K562 (cell line): ENCODE measurements around the gene ITGB2. TPM values are rescaled to one million over a fixed set of nuclear protein-coding genes. Genes with fewer than 3 reads are reported as not detected.

ENCODE experiments used
- ARHGAP35 ChIP-seq: fragments of 450-650 bp; IDR thresholded peaks from 2 replicates; pipeline ENCODE4 v1.6.1; 2018; ENCODE audit not compliant: partially characterized antibody
- CBX3 ChIP-seq, 2 experiments: IDR thresholded peaks; 1 replicate in 1 of 2; 2 replicates in 1 of 2; pipeline ENCODE4 v1.6.1; 2012; ENCODE audit warnings: inconsistent platforms in 2 of 2, low read length in 2 of 2, borderline replicate concordance in 1 of 2, control low read depth in 1 of 2
- CEBPB ChIP-seq: fragments of 450-650 bp; IDR thresholded peaks from 2 replicates; pipeline ENCODE4 v1.6.1; 2016; ENCODE audit warnings: missing genetic modification characterization, missing compliant biosample characterization
- CEBPG ChIP-seq, 3 experiments: fragments of 200-800 bp in 1 of 3; sonication (Bioruptor generic) in 1 of 3; sonication (generic) in 1 of 3; formaldehyde crosslinking in 1 of 3; IDR thresholded peaks in 2 of 3; conservative IDR thresholded peaks in 1 of 3; 2 replicates each; pipeline versions ENCODE4 v1.6.1 to v1.8.0; 2016 to 2022; ENCODE audit warnings: missing compliant biosample characterization in 2 of 3, missing genetic modification characterization in 2 of 3, mild to moderate bottlenecking in 1 of 3, missing genetic modification reagents in 1 of 3
- CXXC5 ChIP-seq: fragments of 250-450 bp; sonication (Bioruptor Pico); IDR thresholded peaks from 2 replicates; pipeline ENCODE4 v1.8.0; 2022; ENCODE audit warnings: inconsistent platforms, mild to moderate bottlenecking, moderate library complexity
- ELF1 ChIP-seq: fragments of 200-800 bp; sonication (Bioruptor generic); IDR thresholded peaks from 2 replicates; pipeline ENCODE4 v1.6.1; 2016; ENCODE audit warnings: missing genetic modification characterization, missing compliant biosample characterization
- L3MBTL2 ChIP-seq: fragments of 450-650 bp; IDR thresholded peaks from 2 replicates; pipeline ENCODE4 v1.6.1; 2016; ENCODE audit warnings: mild to moderate bottlenecking, moderate library complexity
- LEF1 ChIP-seq: fragments of 450-650 bp; IDR thresholded peaks from 2 replicates; pipeline ENCODE4 v1.6.1; 2016; ENCODE audit warnings: mild to moderate bottlenecking
- PHF20 ChIP-seq: fragments of 450-650 bp; IDR thresholded peaks from 2 replicates; pipeline ENCODE4 v1.6.1; 2018; ENCODE audit not compliant: partially characterized antibody
- SNIP1 ChIP-seq: fragments of 450-650 bp; IDR thresholded peaks from 2 replicates; pipeline ENCODE4 v1.7.1; 2017; ENCODE audit warnings: low read depth, mild to moderate bottlenecking
- ZBTB11 ChIP-seq, 3 experiments: fragments of 200-800 bp in 1 of 3; fragments of 250-450 bp in 1 of 3; fragments of 450-650 bp in 1 of 3; sonication (Bioruptor Pico) in 1 of 3; sonication (Bioruptor generic) in 1 of 3; formaldehyde crosslinking in 1 of 3; IDR thresholded peaks; 2 replicates each; pipeline versions ENCODE4 v1.6.1 to v1.8.0; 2016 to 2022; ENCODE audit warnings: mild to moderate bottlenecking in 2 of 3, missing genetic modification characterization in 2 of 3, missing compliant biosample characterization in 1 of 3, moderate library complexity in 1 of 3
- ZBTB33 ChIP-seq: sonication (generic); formaldehyde crosslinking; IDR thresholded peaks from 2 replicates; pipeline ENCODE4 v1.8.1; 2023; ENCODE audit warnings: mild to moderate bottlenecking, missing genetic modification reagents
- polyA plus RNA-seq, 8 experiments: library from polyadenylated mRNA; depleted of rRNA in 4 of 8; stranded (reverse) in 5 of 8; unstranded in 3 of 8; fragments of >200 nt; fragmentation: Nextera tagmentation in 2 of 8; fragmentation: Illumina TruSeq in 1 of 8; extraction: Ambion mirVana in 2 of 8; extraction: Trizol in 1 of 8; gene quantifications; 2 replicates each; pipeline versions ENCODE4 v1.2.1 to v1.2.3, GENCODE V29; 2011 to 2014; ENCODE audit warnings: inconsistent platforms in 1 of 8, missing spikeins in 1 of 8
- total RNA-seq, 7 experiments: library from RNA; depleted of rRNA in 6 of 7; stranded (reverse); fragments of >200 nt in 6 of 7; fragmentation: Illumina TruSeq in 2 of 7; extraction: Trizol in 2 of 7; gene quantifications; 2 replicates each; pipeline versions ENCODE4 v1.2.1 to v1.2.3, GENCODE V29; 2011 to 2021; ENCODE audit warnings: low replicate concordance in 1 of 7

Gene ITGB2
- total and polyA plus RNA-seq, 9 of the 15 experiments (the other 6 are each of a cell fraction or from before 2014, with no cell fraction given) = 0.07 to 1.3 (median 0.51) TPM; not detected in 2

- no peak for TF ChIP-seq ZBTB33
- 0 out of 3 replicates have a peak, but pooled peaks of 1 of the 2 experiments have one; percentile 1 for TF ChIP-seq CBX3 (IDR thresholded peaks at IDR 0.05; ENCODE audit: borderline replicate concordance in 1 of 2, low read length in 2 of 2)
- no peak for TF ChIP-seq ELF1
- TF ChIP-seq ARHGAP35 = no peak
- TF ChIP-seq ZBTB11 (CRISPR knock-in tag; IDR thresholded peaks at IDR 0.05) = no peak
- no peak for TF ChIP-seq CEBPG (CRISPR knock-in tag; IDR thresholded peaks at IDR 0.05)
- TF ChIP-seq CEBPG (tag; conservative IDR thresholded peaks at IDR 0.05 in 1 of 2, IDR thresholded peaks at IDR 0.05 in 1 of 2) = peak in 1 of 2 experiments; percentile 54; a peak in 2 of 4 replicates
- no peak for TF ChIP-seq SNIP1
- TF ChIP-seq CXXC5 (CRISPR knock-in tag) = no peak
- peak; percentile 10 for TF ChIP-seq PHF20
- no peak for TF ChIP-seq L3MBTL2
- TF ChIP-seq LEF1 = no peak
- peak; percentile 71 for TF ChIP-seq CEBPB (tag)
- TF ChIP-seq, all 486 proteins: peak for 11
Observed at GRCh38 chr21:44872323-44872648, 48.4 kb downstream of the ITGB2 start (continued).
